Measurements from ENCODE around the gene PTGIS.

DNA sequence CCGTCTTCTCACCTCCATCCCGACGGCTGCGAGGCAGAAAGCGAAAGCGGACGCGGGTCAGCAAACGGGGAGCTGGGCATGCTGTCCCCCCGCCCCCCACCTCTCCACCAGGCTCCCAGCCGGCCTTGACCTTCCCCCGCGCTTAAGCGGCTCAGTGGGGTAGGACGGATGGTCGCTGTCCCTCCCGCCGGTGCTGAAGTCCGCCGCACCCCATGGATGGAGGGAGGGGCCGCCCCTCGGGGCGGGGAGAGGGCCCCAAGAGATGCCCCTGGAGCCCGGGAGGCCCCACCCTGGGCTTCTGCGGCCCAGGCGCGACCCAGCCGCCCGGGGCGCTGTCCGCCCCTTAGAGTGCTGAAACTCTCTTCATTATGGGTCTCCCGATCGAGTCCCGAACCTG, 85.3 kb downstream of the PTGIS start, which contains the start of gene KCNB1:
- TF ChIP-seq, protein P1, sequence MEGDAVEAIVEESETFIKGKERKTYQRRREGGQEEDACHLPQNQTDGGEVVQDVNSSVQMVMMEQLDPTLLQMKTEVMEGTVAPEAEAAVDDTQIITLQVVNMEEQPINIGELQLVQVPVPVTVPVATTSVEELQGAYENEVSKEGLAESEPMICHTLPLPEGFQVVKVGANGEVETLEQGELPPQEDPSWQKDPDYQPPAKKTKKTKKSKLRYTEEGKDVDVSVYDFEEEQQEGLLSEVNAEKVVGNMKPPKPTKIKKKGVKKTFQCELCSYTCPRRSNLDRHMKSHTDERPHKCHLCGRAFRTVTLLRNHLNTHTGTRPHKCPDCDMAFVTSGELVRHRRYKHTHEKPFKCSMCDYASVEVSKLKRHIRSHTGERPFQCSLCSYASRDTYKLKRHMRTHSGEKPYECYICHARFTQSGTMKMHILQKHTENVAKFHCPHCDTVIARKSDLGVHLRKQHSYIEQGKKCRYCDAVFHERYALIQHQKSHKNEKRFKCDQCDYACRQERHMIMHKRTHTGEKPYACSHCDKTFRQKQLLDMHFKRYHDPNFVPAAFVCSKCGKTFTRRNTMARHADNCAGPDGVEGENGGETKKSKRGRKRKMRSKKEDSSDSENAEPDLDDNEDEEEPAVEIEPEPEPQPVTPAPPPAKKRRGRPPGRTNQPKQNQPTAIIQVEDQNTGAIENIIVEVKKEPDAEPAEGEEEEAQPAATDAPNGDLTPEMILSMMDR (IDR thresholded peaks at IDR 0.05): peak; percentile 26
- TF ChIP-seq ZFX (IDR thresholded peaks at IDR 0.05; ENCODE audit: borderline replicate concordance): no peak

All from 22Rv1 (cell line).